NCI-H2227 (cell line): Measurements from ENCODE around the gene LAMTOR4.
A peak's percentile ranks its signal among the peaks of the same experiment; 100 is the strongest.

ENCODE experiments used
- DNase-seq: peaks from one replicate; lab custom pipeline; 2025; ENCODE audit not compliant: unreplicated experiment; lab: John Stamatoyannopoulos, UW

The LAMTOR4 gene

DNA sequence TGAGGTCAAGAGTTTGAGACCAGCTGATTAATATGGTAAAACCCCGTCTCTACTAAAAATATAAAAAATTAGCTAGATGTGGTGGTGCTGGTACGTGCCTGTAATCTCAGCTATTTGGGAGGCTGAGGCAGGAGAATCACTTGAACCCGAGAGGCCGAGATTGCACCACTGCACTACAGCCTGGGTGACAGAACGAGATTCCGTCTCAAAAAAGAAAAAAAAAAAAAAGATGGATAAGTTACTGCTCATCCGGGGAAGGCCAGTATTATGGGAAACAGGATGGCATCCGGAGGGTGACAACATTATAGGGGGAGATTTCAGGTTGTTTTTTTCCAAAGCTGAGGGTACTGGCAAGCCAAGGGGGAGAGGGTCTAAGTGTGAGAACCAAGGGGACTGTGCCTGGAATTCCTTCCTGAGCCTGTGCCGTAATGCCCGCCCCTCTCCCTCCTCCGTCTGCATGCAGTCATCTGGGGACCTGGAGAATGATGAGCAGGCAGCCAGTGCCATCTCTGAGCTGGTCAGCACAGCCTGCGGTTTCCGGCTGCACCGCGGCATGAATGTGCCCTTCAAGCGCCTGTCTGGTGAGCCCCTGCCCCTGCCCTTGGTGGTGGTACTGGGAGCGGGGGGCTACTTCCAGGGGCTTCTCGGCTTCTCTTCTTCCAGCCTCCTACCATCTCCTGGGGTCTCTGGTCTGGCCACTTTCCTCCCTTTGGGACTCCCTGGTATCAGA, 4.4 kb downstream of the LAMTOR4 start:
- no peak for DNase-seq

DNA sequence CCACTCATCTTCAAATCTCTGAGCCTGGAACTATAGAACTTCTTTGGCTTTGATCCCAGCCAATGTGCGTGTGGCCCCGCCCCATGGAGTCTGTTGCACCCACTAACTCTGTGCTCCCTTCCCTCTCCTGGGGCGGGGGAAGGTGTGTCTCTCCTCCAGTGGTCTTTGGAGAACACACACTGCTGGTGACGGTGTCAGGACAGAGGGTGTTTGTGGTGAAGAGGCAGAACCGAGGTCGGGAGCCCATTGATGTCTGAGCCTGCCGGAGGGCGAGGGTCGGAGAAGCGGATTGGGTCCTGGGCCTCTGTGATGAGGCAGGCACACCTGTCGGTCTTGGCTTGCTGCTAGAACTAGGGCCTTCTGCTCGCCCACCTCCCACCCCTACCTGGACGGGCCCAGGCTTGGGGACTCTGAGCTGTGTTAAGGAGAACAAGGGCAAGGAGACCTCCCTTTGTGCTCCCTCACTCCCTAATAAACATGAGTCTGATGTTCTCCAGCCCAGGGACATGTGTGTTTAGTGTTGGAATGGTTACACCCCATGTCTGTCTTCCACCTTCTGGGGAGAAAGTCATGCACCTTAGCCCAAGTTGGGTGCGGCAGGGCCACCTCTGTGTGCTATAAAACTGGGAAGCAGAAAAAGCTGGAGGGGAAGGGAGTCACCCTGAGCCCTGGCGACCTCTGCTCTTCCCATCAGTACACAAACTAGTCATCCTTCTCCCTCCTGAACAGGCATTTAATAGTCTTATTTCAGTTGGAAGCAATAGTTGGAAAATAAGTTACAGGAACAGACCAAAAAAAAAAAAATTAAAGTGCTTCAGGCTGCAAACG, 5.2 kb downstream of the LAMTOR4 start:
- DNase-seq, result no peak

DNA sequence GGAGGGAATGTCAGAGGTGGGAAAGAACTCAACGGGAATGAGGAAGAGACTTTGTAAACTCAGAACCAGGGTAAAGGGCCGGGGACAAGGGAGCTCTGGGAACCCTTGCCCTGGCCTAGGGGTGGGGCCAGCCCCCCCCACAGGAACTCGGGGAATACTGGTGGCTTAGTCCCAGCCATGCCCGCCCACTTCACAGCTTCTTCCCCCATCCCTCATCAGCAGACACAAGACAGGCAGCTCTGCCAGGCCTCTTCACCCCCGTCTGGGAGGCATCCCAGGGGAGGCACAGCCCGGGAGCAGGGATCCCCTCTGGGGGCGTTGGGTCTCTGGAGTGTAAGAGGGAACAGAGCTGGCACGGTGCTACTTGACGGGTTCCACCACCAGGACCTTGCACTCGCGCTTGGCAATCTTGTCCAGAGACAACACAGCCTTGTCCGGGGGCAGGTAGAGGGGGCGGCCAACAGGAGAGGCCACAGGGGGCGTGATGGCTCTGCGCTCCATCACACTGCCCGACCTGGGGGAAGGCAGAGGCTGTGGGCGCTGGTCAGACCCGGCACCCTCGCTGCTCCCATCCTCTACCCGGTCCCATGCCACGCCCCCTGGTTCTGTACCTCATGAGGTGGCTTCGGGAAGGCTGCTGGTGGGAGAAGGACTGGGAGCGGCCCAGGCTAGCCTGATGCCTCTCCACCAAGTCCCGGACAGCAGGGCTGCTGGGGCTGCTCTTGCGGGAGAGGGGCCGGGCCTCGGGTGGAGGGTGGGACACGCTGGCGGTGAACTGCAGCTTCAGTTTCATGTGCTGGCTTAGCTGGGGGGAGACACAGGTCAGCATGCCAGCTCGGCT, 6.2 kb downstream of the LAMTOR4 start:
- DNase-seq, result no peak

DNA sequence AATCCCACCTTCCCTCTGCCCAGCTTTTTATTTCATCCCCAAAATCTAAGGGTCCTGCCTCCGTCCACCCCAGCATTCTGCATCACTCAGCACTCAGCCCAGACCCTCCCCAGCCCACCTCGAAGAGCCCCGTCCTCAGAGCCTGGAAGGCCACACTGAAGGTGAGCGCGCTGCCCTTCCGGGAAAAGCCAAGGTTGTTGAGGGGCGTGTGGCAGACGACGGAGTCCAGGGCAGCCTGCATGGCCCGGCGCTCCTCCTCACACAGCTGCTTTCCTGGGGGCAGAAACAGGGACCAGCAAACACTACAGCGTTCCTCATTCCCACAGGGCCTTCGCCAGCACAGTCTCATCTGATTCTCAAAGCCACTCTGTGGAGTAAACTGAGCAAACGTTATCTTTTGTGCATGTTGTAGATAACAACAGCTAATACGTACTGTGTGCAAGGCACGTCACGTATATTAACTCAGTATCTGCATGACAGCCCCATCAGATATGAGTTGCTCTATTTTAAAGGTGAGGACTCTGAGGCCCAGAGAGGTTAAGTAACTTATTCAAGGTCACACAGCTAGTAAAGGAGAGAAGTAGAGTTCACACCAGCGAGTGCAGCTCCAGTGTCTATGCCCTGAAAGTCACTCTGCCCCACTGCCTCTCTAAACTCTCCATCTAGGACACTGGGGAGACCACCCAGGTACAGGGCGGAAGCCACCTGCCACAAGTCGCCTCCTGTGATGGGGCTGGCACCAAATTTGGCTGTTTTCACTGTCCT, 7.0 kb downstream of the LAMTOR4 start:
- no peak for DNase-seq

DNA sequence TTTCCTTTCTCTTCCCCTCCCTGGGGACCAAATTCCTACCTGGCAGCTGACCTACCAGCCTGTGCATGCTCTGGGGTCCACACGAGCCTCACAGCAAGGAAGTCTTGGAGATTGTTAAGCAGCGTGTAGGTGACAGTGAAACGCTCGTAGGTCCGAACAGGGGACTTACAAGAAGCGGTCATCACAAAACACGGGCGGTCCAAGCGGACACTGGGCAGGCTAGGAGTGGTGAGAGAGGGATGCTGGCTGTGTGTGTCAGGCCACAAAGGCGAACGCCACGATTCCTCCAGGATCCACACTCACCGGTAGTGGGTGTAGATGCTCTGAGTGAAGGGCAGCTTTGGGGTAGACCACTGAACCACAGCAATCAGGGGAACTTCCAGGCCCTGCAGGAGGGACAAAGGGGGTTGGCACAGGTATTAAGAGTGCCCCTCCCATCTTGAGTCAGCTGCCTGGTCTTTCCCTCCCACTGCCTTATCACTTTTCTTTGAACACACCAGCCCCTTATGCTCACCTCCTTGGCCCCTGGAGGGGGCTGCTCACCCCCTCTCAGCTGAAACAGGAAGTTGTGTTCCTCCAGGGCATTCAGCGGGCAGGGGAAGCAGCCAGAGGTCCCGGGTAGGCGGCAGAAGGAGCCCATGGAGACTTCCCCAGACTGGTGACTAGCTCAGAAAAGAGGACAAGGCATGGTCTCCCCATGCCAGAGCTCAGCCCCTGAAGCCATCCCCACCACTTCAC, 7.8 kb downstream of the LAMTOR4 start:
- DNase-seq, result no peak

DNA sequence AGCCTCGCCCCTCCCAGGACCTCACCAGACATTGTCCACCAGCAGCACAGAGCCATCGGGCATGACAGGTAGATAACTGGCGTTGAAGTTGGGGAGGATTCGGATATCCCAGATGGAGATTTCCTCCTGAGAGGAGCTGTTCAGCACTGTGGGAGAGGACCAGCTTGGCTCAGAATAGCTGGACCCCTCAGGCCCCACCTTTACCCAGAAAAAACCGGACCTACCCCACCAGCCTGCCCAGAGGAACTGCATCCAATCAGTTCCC, 8.3 kb downstream of the LAMTOR4 start:
- no peak for DNase-seq

DNA sequence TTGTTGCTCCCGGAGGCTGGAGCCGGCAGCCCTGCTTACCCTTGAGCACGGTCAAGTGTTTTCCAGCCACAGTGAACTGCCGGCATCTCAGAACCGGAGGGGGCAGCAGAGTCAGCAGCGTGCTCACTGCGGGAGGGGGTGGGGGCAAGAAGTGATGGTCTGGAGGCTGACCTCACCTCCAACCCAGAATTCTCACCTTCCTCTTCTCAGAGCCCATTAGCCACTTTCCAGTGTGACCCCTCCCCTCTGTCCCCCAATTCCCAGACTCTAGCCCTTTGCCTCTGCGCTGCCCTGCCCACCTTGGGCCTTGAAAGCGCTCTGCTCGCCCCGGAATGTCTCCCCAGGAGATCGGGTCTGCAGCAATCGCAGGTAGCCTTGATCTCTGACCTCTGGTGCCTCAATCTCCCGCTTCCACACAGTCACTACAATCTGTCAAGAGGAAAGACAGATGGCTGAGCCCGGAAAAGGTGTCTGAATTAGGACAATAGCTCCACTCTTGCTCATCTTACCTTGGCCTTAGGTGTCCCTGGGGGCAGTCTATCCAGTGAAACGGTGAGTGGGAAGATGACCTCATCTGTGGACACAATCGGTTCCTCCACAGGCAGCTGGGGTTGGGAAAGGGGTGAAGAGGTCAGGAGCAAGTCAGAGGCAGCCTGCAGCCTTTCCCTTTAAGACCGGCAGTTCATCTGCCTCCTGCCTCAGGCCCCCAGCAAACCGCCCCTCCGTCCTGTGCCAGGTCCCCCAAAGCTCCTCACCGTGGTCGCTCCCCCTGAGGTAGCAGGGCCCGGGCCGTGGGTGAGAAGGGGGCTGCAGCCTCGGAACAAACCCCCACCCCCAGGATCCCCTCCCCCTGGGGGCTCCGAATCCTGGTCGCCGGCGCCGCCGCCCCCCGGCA, 8.9 kb downstream of the LAMTOR4 start:
- DNase-seq, result peak; percentile 65

DNA sequence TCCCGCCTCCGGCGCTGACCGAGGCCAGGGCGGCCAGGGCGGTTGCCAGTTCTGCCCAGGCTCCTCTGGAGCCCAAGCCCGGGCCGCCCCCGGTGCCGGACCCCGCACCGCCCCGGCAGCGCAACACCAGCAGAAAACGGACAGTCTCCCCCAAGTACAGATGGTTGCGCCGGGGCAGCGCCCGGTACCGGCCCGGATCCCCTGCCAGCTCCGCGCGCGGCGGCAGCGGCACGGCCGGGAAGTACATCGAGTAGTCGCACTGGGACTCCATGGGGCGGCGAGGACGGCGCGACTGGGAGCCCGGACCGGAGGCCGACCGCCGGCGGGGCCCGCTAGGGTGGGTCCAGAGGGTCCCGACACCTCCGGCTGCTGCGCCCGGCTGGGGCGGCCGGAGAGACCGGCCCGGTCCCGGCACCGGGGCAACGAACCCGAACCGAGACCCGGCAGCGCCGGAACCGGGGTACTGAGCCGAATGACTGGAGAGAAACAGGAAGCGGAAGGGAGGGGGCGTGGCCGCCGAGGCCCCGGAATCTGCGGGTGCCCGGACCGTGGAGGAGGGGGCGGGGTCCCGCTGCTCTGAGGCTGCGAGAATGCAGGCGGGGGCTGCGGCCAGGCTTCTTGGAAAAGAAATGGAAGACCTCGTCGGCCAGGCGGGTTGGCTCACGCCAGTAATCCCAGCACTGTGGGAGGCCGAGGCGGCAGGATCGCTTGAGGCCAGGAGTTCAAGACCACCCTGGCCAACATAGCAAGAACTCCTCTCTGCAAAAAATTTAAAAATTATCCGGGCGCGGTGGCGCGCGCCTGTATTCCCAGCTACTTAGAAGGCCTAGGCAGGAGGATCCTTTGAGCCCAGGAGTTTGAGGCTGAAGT, 9.7 kb downstream of the LAMTOR4 start, which contains the start of gene TRAPPC14:
Gene TRAPPC14, minus strand, starts transcription at position 495 of the 870 bp plus-strand sequence. Its CDS starts 224 bp downstream, at position 271.
- peak; percentile 94 for DNase-seq

DNA sequence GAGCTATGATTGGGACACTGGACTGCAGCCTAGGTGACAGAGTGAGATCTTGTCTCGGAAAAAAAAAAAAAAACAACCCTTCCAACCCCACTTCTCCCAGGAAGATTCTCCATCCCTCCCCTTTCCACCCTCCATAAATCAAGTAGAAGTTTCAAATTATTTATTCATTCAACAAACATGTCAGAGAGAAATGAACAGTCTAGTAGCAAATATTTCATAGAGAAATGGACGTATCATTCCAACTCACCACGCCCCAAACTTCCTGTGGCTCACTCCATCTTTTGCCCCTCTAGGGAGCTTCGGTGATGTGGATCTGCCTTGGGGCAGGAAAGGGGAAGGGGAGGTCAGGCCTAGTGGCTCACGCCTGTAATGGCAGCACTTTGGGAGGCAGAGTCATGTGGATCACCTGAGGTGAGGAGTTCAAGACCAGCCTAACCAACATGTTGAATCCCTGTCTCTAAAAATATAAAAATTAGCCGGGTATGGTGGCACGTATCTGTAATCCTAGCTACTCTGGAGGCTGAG, 10.4 kb downstream of the LAMTOR4 start:
- DNase-seq, result no peak

DNA sequence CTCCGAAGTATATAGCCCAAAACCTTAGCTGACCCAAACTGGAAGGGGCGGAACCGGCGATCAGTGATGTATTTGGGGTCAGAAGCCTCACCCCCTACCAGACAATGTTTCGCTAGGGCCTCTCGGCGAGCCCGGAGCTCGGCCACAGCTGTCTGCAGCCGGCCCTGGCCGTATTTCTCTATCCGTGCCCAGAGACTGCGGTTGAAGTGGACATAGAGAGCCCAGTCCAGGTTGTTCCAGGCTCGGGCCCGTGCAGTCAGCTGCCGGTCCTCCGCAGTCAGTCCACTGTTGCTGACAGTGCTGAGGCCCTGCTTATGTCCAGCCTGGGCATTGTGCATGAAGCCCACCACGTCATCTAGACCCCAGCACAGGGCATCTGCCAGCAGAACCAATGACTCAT, 11.3 kb downstream of the LAMTOR4 start:
- no peak for DNase-seq

DNA sequence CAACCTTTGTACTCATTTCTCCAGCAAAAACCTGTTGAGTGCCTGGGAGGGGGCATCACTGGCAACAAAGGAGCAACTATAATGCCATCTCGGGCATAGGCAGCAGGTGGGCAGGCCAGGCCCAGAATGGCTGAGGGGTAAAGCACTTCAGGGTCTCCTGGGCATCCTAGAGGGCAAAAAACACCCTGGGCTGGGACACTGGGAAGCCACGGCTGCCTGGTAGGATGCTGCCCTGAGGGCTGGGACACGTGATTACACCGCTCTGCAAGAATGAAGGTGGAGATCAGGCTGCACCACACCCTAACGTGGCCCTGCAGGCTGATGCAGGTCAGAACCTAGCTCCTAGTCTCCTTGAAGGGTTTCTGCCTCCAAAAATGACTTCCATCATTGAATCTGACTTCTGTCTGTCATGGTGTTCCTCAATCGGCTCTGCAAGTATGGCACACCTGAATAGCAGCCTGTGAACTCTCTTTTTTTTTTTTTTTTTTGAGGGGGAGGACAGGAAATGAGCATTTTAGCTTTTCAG, 14.4 kb downstream of the LAMTOR4 start:
- no peak for DNase-seq

DNA sequence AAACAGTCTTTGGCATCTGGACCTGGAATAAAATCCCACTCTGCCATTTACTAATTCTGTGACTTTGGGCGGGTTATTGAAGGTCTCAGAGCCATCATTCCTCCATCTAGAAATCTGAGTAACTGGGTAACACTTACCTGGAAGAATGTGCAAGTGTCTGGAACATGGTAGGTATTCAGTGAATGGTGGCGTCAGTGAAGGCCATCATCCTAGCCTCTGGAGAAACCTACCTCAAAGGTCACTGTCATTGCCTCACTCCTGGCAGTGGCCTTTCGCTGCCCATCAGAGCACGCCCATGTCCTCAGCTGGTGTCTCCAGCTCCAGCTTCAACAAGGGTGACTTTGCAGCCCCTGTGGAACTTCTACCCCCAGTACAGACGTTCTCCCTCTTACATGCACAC, 15.2 kb downstream of the LAMTOR4 start:
- DNase-seq, result no peak

DNA sequence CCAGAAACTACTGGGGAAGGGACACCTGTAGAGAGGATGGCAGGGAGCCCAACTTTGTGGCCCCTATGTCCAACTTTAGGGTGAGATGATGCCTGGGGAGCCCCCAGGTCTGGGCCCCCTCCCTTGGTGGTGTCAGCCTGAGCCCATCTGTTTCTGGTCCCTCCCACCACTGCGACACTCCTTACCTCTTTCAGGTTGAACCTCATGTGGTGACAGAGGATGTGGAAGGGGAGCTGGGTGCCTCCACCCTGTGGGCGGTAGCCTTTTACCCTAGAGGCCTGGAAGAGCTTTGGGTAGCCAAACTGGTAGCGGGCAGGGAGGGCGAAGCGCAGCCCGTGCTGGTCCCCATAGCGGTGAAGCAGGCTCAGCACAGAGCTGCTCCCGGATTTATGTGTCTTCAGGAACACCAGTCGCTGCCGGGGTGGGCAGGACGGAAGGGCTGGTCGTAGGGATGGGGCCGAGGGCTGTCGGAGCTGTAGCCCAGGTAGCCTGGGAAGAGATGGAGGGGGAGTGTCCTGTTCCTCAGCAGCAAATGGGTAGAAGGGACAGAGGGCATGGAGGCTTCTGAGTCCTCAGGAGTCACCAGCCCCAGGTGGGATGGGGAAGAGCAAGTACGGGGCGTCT, 17.7 kb downstream of the LAMTOR4 start:
- DNase-seq, result no peak

DNA sequence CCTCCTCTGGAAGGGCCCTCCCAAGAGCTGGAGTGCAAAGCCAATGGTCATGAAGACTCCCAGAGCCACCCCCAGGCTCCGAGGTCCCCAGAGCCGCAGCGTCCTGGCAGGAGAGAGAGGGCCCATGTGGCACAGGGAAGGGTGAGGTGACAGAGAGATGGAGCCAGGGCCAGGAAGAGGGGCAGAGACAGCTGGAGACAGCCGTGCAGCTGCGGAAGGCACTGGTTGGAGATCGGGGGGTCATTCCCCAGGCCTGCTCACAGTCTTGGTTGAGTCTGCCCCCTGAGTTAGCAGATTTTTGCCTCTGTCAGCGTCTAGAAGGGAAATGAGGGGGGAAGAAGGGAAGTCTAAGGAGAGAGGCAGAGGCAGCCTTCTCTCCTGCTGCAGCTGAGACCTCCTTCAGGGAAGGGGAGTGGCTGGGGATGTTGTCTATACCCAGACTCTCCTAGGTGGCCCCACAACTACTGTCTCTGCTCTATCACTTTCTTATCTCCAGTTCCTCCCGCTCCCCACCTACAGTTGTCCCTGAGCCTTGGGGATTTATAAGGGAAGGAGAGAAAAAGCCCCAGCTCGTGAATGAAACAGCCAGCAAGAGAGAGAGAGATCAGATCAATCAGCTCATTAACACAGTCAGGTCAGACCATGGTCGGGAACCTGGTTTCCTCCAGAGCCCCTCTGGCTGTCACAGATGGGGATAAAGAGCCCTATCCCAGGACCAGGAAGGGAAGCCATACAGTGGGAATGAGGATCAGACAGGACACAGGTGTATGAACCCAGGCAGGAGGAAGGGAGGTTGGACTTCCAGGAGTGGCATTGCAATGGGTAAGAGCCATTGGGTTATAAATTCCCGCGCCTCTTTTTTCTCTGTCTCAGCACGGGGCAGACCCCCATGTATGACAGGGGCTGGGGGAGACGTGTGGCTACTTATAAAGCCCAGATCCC, 18.5 kb downstream of the LAMTOR4 start:
- DNase-seq, result no peak

DNA sequence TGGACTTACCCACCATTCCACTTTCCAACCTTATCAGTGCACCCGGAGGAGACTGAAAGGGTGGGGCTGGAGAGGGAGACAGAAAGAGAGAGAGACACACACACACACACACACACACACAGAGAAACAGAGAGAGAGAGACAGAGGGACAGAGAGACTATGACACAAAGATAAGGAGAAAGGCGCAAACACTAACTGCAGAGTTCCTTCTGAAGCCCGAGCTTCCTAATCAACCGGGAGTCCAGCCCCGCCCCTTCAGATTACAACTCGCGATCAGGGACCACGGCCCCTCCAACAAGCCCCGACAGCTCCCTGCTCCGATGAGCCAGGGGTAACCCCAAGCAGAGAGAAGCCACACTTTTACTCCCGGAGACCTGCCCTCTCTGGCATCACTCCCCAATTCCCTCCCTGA, 19.2 kb downstream of the LAMTOR4 start:
- DNase-seq, result no peak

DNA sequence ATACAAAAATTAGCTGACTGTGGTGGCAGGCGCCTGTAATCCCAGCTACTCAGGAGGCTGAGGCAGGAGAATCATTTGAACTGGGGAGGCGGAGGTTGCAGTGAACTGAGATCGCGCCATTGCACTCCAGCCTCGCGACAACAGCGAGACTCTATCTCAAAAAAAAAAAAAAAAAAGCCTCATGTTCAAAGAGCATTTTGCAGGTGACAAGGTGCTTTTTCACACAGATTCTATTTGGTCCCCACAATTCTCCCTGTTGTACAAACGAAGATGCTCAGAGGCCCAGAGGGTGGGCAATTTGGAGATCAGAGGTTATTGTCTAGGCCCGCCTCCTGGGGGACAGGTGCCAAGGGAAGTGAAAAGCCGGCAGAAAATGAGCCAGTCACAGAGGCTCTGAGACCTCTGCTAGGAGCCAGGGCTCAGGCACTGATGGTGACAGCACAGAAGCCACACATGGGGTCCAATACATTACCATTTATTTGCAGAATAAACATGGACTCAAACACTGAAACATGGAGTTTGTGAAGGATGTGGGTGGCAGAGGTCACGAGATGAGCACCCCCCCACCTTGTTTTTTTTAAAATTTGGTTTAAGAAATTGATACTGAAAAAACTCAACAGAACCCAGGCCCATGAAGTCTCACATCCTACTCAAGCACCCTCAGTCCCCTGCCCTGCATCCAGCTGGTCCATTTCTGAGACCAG, 20.6 kb downstream of the LAMTOR4 start:
- DNase-seq, result no peak
